Measurements from ENCODE around the gene ST7. TPM values are rescaled to one million over a fixed set of nuclear protein-coding genes. Genes with fewer than 3 reads are reported as not detected.

The ST7 gene
- total and polyA plus RNA-seq, 2 donors from 2014 or later, result 21.5 to 29.8 TPM

- Histone ChIP-seq H3K9ac (ENCODE audit: low read length in 3 of 3) (no peak overlapping the region), H3K4me1 (ENCODE audit: control insufficient read depth in 2 of 3, insufficient read depth in 2 of 3, low read depth in 1 of 3, low read length in 3 of 3) (peaks cover 0 to 4% (median 0%) of the 10 kb centered on the region in 3 donors), H3K9me3 (ENCODE audit: control insufficient read depth in 2 of 3, insufficient read depth in 1 of 3, low read length in 3 of 3) (no peaks in the 10 kb centered on the region), H3K27me3 (ENCODE audit: control insufficient read depth, insufficient read depth, low read length) (no peaks in the 10 kb centered on the region), H3K27ac (ENCODE audit: low read depth in 2 of 2, low read length in 2 of 2) (no peak overlapping the region), H3K4me3 (ENCODE audit: low read length in 3 of 3) (no peak overlapping the region), H3K36me3 (ENCODE audit: control insufficient read depth in 2 of 3, insufficient read depth in 3 of 3, low read length in 3 of 3) (no peaks in the 10 kb centered on the region)
- intact Hi-C loops (cut with DNase I), result no loop called here
- no peak for FAIRE-seq
- TF ChIP-seq CTCF (IDR thresholded peaks at IDR 0.05; ENCODE audit: borderline replicate concordance, extremely low read depth, insufficient read depth), result no peak
- DNase-seq, result no peak
These were observed 133.5 kb downstream of the ST7 start for GRCh38 chr7:117086788-117087187.

- FAIRE-seq, result no peak
- H3K4me1 ChIP-seq (ENCODE audit: control insufficient read depth in 2 of 3, insufficient read depth in 2 of 3, low read depth in 1 of 3, low read length in 3 of 3), result peaks cover 0 to 4% (median 0%) of the 10 kb centered on the region in 3 donors
These were observed 134.5 kb downstream of the ST7 start for GRCh38 chr7:117087639-117088396.

DNA sequence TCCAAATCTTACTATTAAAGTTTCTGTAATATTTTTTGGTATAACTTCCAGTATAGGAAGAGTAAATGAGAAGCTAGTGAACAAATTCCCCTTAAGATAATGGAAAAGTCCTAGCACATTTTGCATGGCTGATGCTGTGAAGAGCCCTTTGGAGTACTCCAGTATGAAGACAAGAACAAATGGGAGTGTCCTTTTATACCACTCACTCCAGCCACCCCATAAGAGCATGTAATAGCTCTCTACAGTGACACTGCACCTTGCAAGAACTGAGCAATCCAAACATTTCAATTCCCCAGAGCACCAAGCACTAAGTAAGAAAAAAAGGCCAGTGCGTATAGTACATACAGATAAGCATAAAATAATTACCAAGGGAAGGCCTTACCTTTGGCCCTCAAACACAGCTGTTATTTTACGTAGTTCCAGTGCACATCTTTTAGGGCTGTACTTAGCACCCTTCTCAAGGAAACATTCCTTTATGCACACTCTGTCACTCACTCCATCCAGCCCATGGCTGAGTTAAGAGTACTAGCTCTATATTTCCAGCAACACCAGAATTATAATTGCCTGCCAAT lies 135.4 kb downstream of the ST7 start:
- TF ChIP-seq CTCF (IDR thresholded peaks at IDR 0.05; ENCODE audit: borderline replicate concordance, extremely low read depth, insufficient read depth), result no peak
- Histone ChIP-seq H3K4me1 (ENCODE audit: control insufficient read depth in 2 of 3, insufficient read depth in 2 of 3, low read depth in 1 of 3, low read length in 3 of 3) (peaks cover 0 to 4% (median 0%) of the 10 kb centered on the region in 3 donors), H3K9me3 (ENCODE audit: control insufficient read depth in 2 of 3, insufficient read depth in 1 of 3, low read length in 3 of 3) (no peaks in the 10 kb centered on the region), H3K36me3 (ENCODE audit: control insufficient read depth in 2 of 3, insufficient read depth in 3 of 3, low read length in 3 of 3) (no peaks in the 10 kb centered on the region), H3K27ac (ENCODE audit: low read depth in 2 of 2, low read length in 2 of 2) (no peak overlapping the region), H3K4me3 (ENCODE audit: low read length in 3 of 3) (no peak overlapping the region), H3K9ac (ENCODE audit: low read length in 3 of 3) (no peak overlapping the region), H3K27me3 (ENCODE audit: control insufficient read depth, insufficient read depth, low read length) (no peaks in the 10 kb centered on the region)
- intact Hi-C loops (cut with DNase I), result no loop called here
- DNase-seq, result no peak
- no peak for FAIRE-seq

More at GRCh38 chr7:117087639-117088396, 134.5 kb downstream of the ST7 start:
- Histone ChIP-seq H3K27ac (ENCODE audit: low read depth in 2 of 2, low read length in 2 of 2) (no peak overlapping the region), H3K36me3 (ENCODE audit: control insufficient read depth in 2 of 3, insufficient read depth in 3 of 3, low read length in 3 of 3) (no peaks in the 10 kb centered on the region), H3K27me3 (ENCODE audit: control insufficient read depth, insufficient read depth, low read length) (no peaks in the 10 kb centered on the region), H3K4me3 (ENCODE audit: low read length in 3 of 3) (no peak overlapping the region), H3K9me3 (ENCODE audit: control insufficient read depth in 2 of 3, insufficient read depth in 1 of 3, low read length in 3 of 3) (no peaks in the 10 kb centered on the region), H3K9ac (ENCODE audit: low read length in 3 of 3) (no peak overlapping the region)
- DNase-seq, result no peak
- intact Hi-C loops (cut with DNase I), result no loop called here
- TF ChIP-seq CTCF (IDR thresholded peaks at IDR 0.05; ENCODE audit: borderline replicate concordance, extremely low read depth, insufficient read depth), result no peak

All from kidney (tissue), 14 donors.